HG03520 (cell line): Measurements from ENCODE around the gene HSPB2.
"Not testable (repeated sequence)": the region's sequence is repeated elsewhere in the genome, so short reads cannot be mapped to it uniquely, and the experiment has no call there.

ENCODE experiments used
- ATAC-seq: cut with Tn5 transposase; IDR thresholded peaks from one replicate; pipeline ENCODE4 v1.9.1; 2021; ENCODE audit warnings: mild to moderate bottlenecking, moderate library complexity; ENCODE audit not compliant: unreplicated experiment

HSPB2 gene, protein sequence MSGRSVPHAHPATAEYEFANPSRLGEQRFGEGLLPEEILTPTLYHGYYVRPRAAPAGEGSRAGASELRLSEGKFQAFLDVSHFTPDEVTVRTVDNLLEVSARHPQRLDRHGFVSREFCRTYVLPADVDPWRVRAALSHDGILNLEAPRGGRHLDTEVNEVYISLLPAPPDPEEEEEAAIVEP

DNA sequence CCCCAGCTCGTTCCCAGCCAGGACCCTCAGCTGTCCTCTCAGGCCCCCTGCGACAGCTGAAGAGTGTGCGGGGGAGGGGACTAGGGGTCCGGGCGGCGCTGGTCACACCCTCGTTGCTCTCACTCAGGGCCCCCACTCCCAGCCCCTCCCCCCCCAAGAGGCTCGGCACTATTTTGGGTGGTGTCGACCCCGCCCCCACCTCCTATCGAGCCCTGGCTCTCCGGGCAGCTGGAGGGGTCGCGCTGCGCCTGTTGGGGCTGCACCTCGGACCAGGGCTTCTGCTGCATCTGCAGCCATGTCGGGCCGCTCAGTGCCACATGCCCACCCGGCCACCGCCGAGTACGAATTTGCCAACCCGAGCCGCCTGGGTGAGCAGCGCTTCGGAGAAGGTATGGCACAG is at the start of gene HSPB2:
Gene HSPB2, plus strand, starts transcription at position 200 of the 400 bp plus-strand sequence. Its CDS starts 96 bp downstream, at position 296.
- ATAC-seq: no peak

DNA sequence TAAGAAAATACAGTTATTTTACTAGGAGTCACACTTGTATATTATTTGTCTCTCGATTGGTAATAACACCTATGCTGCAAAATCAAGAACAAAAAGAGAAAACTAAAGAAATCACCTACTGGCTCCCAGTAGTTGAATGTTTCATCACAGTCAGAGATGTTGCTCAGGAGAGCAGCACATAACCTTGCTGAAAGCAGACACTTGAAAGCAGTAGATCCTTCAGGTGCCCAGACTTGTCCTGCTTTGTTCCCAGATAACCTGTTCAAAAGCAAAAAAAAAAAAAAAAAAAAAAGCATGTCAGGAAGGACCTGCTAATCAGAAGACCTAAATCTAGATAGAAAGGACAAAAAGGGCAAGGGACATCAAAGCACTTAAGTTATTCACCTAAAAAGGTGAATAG is 42.4 kb upstream of the HSPB2 start:
- ATAC-seq: no peak

GRCh38 chr11:111870522-111870885 is 42.0 kb upstream of the HSPB2 start:
- no peak for ATAC-seq

DNA sequence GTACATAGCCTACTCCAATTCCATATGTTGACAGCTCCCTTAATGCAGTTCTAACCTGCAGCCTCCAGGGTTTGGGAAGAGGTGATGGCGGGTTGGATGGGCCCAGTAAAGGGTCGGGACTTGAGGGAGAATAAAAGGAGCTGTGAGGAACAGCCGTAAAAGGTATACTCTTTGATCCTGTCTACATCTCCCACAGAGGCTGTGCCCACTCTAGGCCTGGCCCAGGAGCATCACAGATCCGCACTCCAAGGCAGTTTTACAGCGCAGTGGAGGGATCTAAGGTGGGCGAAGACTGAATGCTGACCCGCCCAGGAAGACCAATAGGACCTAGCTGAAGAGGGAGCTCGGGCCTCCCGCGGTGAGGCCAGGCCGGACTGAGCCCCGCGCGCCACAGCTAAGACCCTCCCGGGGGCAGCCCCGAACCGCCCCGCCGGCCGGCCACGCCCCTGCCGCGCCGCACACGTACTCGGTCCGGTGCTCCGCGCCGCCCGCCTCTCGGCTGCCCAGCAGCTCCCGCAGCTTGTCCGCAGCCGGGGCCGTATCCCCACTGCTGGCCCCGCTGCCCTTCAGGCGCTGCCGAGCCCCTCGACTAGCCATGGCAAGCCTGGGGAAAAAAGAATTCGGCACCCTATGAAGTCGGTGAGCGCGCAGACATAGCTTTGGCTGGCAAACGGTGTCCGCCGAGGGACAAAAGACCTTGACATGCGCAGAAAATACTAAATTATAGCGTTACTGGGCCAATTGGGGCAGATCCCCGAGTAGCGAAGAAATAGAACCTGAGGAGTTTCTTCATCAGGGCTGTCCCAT is 41.4 kb upstream of the HSPB2 start, which contains the start of gene ALG9:
Gene ALG9, minus strand, starts transcription at position 696 of the 807 bp plus-strand sequence. Its CDS starts 99 bp downstream, at position 597.
- ATAC-seq: peak; percentile 83

GRCh38 chr11:111871693-111872161 is 40.8 kb upstream of the HSPB2 start:
- ATAC-seq: no peak

- no peak for ATAC-seq
Observed at GRCh38 chr11:111878385-111878848, 34.1 kb upstream of the HSPB2 start.

DNA sequence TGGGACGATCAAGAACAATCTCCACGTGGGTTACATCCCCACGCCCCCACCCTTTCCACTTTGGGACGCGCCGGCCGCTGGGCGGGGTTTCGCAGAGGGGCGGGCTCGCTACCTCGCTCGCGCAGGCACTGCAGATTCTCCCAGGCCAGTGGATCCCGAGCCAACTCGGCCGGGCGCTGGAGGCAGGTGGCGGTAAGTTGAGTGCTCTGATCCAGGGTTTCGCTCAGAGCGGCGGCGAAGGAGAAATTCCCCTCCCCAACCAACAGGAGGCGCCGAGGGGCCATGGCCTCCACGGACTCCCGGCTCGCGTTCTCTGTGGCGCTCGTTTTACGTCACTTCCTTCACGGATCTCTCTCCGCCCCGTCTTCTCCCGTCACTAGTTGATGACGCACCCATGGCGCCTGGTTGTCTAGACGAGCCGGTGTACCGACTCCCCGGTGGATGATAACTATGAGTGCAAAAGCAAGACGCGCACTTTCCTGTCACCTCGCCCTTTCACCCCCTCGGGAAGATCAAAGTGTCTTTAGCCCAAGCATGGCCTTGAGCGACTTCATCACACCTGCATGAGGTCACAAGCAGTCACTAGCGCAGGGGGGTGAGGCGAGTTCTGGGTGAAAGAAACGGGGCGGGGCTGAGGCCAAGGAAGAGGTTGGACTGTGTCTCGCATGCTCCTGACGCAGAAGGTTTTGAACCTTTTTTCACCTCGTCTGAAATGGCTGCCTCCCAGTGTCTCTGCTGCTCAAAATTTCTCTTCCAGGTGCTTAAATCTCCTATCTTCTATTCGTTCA is 33.5 kb upstream of the HSPB2 start, which contains the start of the genes CFAP68 and FDXACB1:
Gene CFAP68, plus strand, starts transcription at position 693 of the 788 bp plus-strand sequence. Its CDS starts 20 bp downstream, at position 713.
Gene FDXACB1, minus strand, starts transcription at position 317 of the 788 bp plus-strand sequence. Its CDS starts 33 bp downstream, at position 284.
- peak; percentile 86 for ATAC-seq

DNA sequence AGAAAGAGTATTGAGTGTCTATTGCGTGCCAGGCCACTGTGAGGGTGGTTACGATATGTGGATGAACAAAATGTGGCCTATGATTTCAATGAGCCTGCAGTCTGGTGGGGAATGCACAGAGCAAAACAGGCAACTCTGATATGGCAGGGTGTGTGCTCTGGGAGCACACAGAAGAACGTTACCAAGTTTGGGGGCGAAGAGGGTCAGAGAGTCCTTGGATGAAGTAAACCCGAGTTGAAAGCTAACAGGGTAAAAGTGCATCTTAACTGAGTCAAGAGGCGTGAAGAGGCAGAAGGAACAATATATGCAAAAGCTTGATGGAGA is 32.9 kb upstream of the HSPB2 start:
- peak; percentile 1 for ATAC-seq

GRCh38 chr11:111882202-111882601 is 30.3 kb upstream of the HSPB2 start:
- no peak for ATAC-seq

- ATAC-seq: not testable (repeated sequence)
Observed at GRCh38 chr11:111885053-111885452, 27.5 kb upstream of the HSPB2 start.

DNA sequence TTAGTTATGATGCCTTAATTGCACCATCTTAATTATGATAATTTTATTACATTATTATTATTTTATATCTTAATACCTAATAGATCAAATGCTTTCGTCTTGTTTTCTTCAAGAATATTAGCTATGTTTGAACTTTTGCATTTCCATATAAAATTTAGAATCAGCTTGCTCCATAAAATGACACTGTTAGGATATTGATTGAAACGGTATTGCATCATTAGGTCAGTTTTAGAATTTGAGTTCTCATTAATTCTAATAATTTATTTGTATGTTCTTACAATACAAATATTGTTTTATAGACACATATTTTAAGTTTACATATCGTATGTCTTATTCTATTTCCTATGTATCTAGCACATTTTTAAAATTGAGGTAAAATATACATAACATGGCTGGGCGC is 26.5 kb upstream of the HSPB2 start:
- no peak for ATAC-seq

DNA sequence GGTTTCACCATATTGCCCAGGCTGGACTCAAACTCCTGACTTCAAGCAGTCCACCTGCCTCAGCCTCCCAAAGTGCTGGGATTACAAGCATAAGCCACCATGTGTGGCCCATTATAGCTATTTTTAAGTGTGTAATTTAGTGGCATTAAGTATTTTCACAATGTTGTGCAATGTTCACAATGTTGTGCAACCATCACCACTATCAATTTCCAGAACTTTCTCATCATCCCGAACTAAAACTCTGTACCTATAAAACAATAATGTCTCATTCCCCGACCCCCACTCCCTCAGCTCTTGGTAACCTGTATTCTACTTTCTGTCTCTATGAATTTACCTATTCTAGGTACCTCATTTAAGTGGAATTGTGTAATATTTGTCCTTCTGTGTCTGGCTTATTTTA is 25.7 kb upstream of the HSPB2 start:
- ATAC-seq: no peak

DNA sequence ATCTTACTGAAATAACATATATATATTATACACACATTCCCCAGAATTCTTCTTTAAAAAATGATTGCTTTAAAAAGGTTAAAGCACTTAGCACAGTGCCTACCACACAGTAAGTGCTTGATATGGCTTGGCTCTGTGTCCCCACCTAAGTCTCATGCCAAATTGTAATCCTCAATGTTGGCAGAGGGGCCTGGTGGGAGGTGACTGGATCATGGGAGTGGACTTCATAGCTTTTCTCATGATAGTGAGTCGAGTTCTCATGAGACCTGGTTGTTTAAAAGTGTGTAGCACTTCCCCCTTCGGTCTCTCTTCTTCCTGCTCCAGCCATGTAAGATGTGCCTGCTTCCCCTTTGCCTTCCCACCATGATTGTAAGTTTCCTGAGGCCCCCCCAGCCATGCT is 7.1 kb upstream of the HSPB2 start:
- no peak for ATAC-seq

- ATAC-seq: no peak
Observed at GRCh38 chr11:111906680-111907079, 5.9 kb upstream of the HSPB2 start.

- ATAC-seq: no peak
Observed at GRCh38 chr11:111908639-111909305, 3.8 kb upstream of the HSPB2 start.

GRCh38 chr11:111909378-111909777 is 3.2 kb upstream of the HSPB2 start:
- ATAC-seq: no peak

DNA sequence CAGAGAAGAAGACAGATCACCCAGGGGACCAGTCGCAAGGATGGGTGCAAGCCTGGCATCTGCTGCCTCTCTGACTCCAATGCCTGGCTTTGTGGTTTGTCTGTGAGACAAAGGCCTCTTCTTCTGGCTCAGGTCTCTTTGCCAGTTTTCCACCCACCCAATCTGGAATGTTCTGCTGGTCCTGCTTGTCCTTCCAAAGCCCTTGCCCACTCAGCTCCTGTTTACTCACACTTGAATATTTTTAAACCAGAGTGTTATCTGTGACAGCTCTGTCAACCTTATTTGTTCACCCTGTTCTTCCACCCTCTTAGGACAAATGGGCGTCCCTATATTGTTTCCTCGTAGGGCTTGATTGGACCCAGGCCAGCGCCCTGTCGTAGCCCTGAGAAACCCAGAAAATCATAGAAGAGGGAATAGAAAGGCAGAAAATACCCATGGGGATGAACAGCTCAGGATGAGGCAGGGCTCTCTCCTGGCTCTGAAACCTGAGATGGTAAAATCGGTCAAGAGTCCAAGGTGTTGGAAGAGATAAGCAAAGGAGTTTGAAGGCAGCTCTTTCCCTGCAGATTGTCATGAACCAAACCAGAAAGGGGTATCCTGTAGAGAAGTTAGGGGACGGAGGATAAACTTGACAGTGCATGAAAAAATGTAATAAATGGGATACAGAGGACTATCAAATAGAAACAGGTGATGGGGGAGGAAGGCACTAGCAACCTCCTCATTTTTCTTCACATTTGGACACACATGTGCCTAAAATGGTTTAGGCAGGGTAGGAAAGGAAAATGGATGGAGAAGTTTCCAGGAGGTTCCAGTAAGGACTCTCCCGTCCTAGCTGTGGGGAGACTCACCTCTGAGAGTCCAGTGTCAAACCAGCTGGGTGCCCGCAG is 1.6 kb upstream of the HSPB2 start:
- no peak for ATAC-seq

GRCh38 chr11:111911563-111912401 is 752 bp upstream of the HSPB2 start, which contains the start of gene CRYAB:
TSS of gene CRYAB (minus strand) at chr11:111911770. CDS start at chr11:111911724, 46 bp downstream.
- no peak for ATAC-seq
